Medulla oblongata (tissue), 1 donor: ENCODE results near the gene KIAA1755.
"Not testable (repeated sequence)": the region's sequence is repeated elsewhere in the genome, so short reads cannot be mapped to it uniquely, and the experiment has no call there.

ENCODE experiments used
- DNase-seq: peaks from one replicate; pipeline ENCODE4 v3.0.0-alpha.2; 2015; ENCODE audit errors: extremely low spot score

The KIAA1755 gene

GRCh38 chr20:38290829-38291814, 30.6 kb upstream of the KIAA1755 start:
- DNase-seq: no peak

- peak; percentile 90 for DNase-seq
These were observed 26.3 kb upstream of the KIAA1755 start for GRCh38 chr20:38286586-38287531.

GRCh38 chr20:38284893-38285444, 24.4 kb upstream of the KIAA1755 start:
- no peak for DNase-seq

- not testable (repeated sequence) for DNase-seq
These were observed 23.6 kb upstream of the KIAA1755 start for GRCh38 chr20:38284066-38284650.

- DNase-seq: no peak
These were observed 22.7 kb upstream of the KIAA1755 start for GRCh38 chr20:38283236-38283635.

- DNase-seq: not testable (repeated sequence)
These were observed 20.8 kb upstream of the KIAA1755 start for GRCh38 chr20:38281176-38281915.

- no peak for DNase-seq
These were observed 18.2 kb upstream of the KIAA1755 start for GRCh38 chr20:38278763-38279162.

- DNase-seq: peak; percentile 50
These were observed 17.6 kb upstream of the KIAA1755 start for GRCh38 chr20:38278131-38278530.

GRCh38 chr20:38277691-38278090, 17.2 kb upstream of the KIAA1755 start:
- no peak for DNase-seq

GRCh38 chr20:38277285-38277684, 16.8 kb upstream of the KIAA1755 start:
- no peak for DNase-seq

- DNase-seq: no peak
These were observed 15.4 kb upstream of the KIAA1755 start for GRCh38 chr20:38275815-38276550.

- DNase-seq: no peak
These were observed 12.4 kb upstream of the KIAA1755 start for GRCh38 chr20:38272961-38273360.

- DNase-seq: no peak
These were observed 11.9 kb upstream of the KIAA1755 start for GRCh38 chr20:38272398-38272797.

GRCh38 chr20:38271608-38272120, 11.1 kb upstream of the KIAA1755 start:
- DNase-seq: no peak

- DNase-seq: no peak
These were observed 10.5 kb upstream of the KIAA1755 start for GRCh38 chr20:38270869-38271605.

GRCh38 chr20:38269715-38270114, 9.2 kb upstream of the KIAA1755 start:
- DNase-seq: no peak

GRCh38 chr20:38269040-38269439, 8.5 kb upstream of the KIAA1755 start:
- DNase-seq: no peak

GRCh38 chr20:38267901-38268514, 7.5 kb upstream of the KIAA1755 start:
- DNase-seq: no peak

GRCh38 chr20:38267296-38267695, 6.8 kb upstream of the KIAA1755 start:
- no peak for DNase-seq
